Amniotic epithelial cell (primary cell): ENCODE results near the gene KRTAP5-6.
"Not testable (repeated sequence)": the region's sequence is repeated elsewhere in the genome, so short reads cannot be mapped to it uniquely, and the experiment has no call there.

ENCODE experiments used
- DNase-seq: peaks from one replicate; pipeline ENCODE4 v3.0.0-alpha.2; 2010; ENCODE audit warnings: low read depth

KRTAP5-6 gene

GRCh38 chr11:1683904-1684572 is 13.0 kb upstream of the KRTAP5-6 start:
- not testable (repeated sequence) for DNase-seq

- DNase-seq = not testable (repeated sequence)
Observed at GRCh38 chr11:1684886-1685874, 11.8 kb upstream of the KRTAP5-6 start.

GRCh38 chr11:1686220-1686619 is 10.8 kb upstream of the KRTAP5-6 start:
- DNase-seq = not testable (repeated sequence)

GRCh38 chr11:1688336-1688947 is 8.6 kb upstream of the KRTAP5-6 start:
- not testable (repeated sequence) for DNase-seq

- not testable (repeated sequence) for DNase-seq
Observed at GRCh38 chr11:1689250-1690166, 7.5 kb upstream of the KRTAP5-6 start.

- DNase-seq = no peak
Observed at GRCh38 chr11:1690167-1691025, 6.6 kb upstream of the KRTAP5-6 start.

- peak; percentile 22 for DNase-seq
Observed at GRCh38 chr11:1691026-1691877, 5.7 kb upstream of the KRTAP5-6 start.

GRCh38 chr11:1691878-1692707 is 4.9 kb upstream of the KRTAP5-6 start:
- no peak for DNase-seq

- DNase-seq = no peak
Observed at GRCh38 chr11:1692708-1693326, 4.2 kb upstream of the KRTAP5-6 start.

GRCh38 chr11:1693327-1694063 is 3.5 kb upstream of the KRTAP5-6 start:
- DNase-seq = peak; percentile 47

GRCh38 chr11:1694064-1694845 is 2.7 kb upstream of the KRTAP5-6 start:
- peak; percentile 57 for DNase-seq

GRCh38 chr11:1694846-1695547 is 2.0 kb upstream of the KRTAP5-6 start:
- no peak for DNase-seq

GRCh38 chr11:1695548-1696108 is 1.4 kb upstream of the KRTAP5-6 start:
- no peak for DNase-seq

- DNase-seq = no peak
Observed at GRCh38 chr11:1699771-1700170, 2.8 kb downstream of the KRTAP5-6 start.

GRCh38 chr11:1701091-1701807 is 4.3 kb downstream of the KRTAP5-6 start:
- DNase-seq = no peak
